Ectodermal cell (in vitro differentiated cells): Measurements from ENCODE around the gene POMGNT2.

ENCODE experiments used
- H3K27ac ChIP-seq: 2 replicates; pipeline ENCODE4 v1.7.0; 2013; ENCODE audit warnings: mild to moderate bottlenecking, low read depth, low read length; ENCODE audit not compliant: insufficient read depth, poor library complexity, severe bottlenecking
- H3K27me3 ChIP-seq: 2 replicates; pipeline ENCODE4 v1.7.0; 2013; ENCODE audit warnings: mild to moderate bottlenecking, low read length; ENCODE audit not compliant: insufficient read depth, control insufficient read depth, poor library complexity, severe bottlenecking
- H3K36me3 ChIP-seq: one replicate; pipeline ENCODE4 v1.7.0; 2013; ENCODE audit warnings: low read length; ENCODE audit not compliant: control insufficient read depth, insufficient read depth
- H3K4me1 ChIP-seq: one replicate; pipeline ENCODE4 v1.7.0; 2013; ENCODE audit warnings: low read length; ENCODE audit not compliant: control insufficient read depth, insufficient read depth
- H3K4me3 ChIP-seq: 2 replicates; pipeline ENCODE4 v1.7.0; 2013; ENCODE audit warnings: low read depth, low read length, control low read depth; ENCODE audit not compliant: insufficient read depth
- H3K9me3 ChIP-seq: 2 replicates; pipeline ENCODE4 v1.7.0; 2013; ENCODE audit warnings: mild to moderate bottlenecking, low read length, moderate library complexity; ENCODE audit not compliant: control insufficient read depth
- WGBS, 2 experiments: methylation state at CpG; one replicate each; pipeline ENCODE4 v1.1.7; 2013; ENCODE audit warnings: missing lambda C conversion rate in 2 of 2; 5-methylcytosine and 5-hydroxymethylcytosine counted together

The POMGNT2 gene

GRCh38 chr3:43104039-43104438 lies 1.8 kb downstream of the POMGNT2 start:
- peaks cover 19% of the 10 kb centered on the region for H3K27me3 ChIP-seq
- H3K4me1 ChIP-seq: peaks cover 6% of the 10 kb centered on the region
- H3K9me3 ChIP-seq: no peaks in the 10 kb centered on the region
- 50 to 67% methylated on average over 2 to 3 of the region's 3 CpGs for WGBS, 2 experiments
- H3K36me3 ChIP-seq: no peaks in the 10 kb centered on the region
- no peak overlapping the region for H3K4me3 ChIP-seq
- no peak overlapping the region for H3K27ac ChIP-seq

- peaks cover 19% of the 10 kb centered on the region for H3K27me3 ChIP-seq
- no peak overlapping the region for H3K4me3 ChIP-seq
- H3K4me1 ChIP-seq: peaks cover 6% of the 10 kb centered on the region
- H3K9me3 ChIP-seq: no peaks in the 10 kb centered on the region
- WGBS, 2 experiments: 81 to 82% methylated on average over 2 of the region's 2 CpGs
- no peaks in the 10 kb centered on the region for H3K36me3 ChIP-seq
- H3K27ac ChIP-seq: no peak overlapping the region
These were observed 3.0 kb downstream of the POMGNT2 start for GRCh38 chr3:43102773-43103480.

GRCh38 chr3:43098761-43099160 lies 7.1 kb downstream of the POMGNT2 start:
- H3K27me3 ChIP-seq: no peaks in the 10 kb centered on the region
- 90 to 96% methylated on average over 8 of the region's 8 CpGs for WGBS, 2 experiments
- peaks cover 6% of the 10 kb centered on the region for H3K4me1 ChIP-seq

GRCh38 chr3:43097400-43098080 lies 8.3 kb downstream of the POMGNT2 start:
- H3K27me3 ChIP-seq: no peaks in the 10 kb centered on the region
- no peaks in the 10 kb centered on the region for H3K36me3 ChIP-seq
- WGBS, 2 experiments: 80 to 86% methylated on average over 4 to 5 of the region's 5 CpGs
- H3K4me1 ChIP-seq: peaks cover 6% of the 10 kb centered on the region
- no peak overlapping the region for H3K4me3 ChIP-seq
- H3K27ac ChIP-seq: no peak overlapping the region
- H3K9me3 ChIP-seq: no peaks in the 10 kb centered on the region

More at GRCh38 chr3:43098761-43099160, 7.1 kb downstream of the POMGNT2 start:
- Histone ChIP-seq H3K36me3 (no peaks in the 10 kb centered on the region), H3K9me3 (no peaks in the 10 kb centered on the region), H3K27ac (no peak overlapping the region), H3K4me3 (no peak overlapping the region)

- Histone ChIP-seq H3K36me3 (no peaks in the 10 kb centered on the region), H3K9me3 (no peaks in the 10 kb centered on the region), H3K4me1 (peaks cover 6% of the 10 kb centered on the region), H3K27ac (no peak overlapping the region), H3K27me3 (no peaks in the 10 kb centered on the region), H3K4me3 (no peak overlapping the region)
- WGBS, 2 experiments: 86 to 89% methylated on average over 3 of the region's 3 CpGs
These were observed 9.1 kb downstream of the POMGNT2 start for GRCh38 chr3:43096761-43097160.

GRCh38 chr3:43095370-43095769 lies 10.5 kb downstream of the POMGNT2 start:
- Histone ChIP-seq H3K36me3 (no peaks in the 10 kb centered on the region), H3K9me3 (no peaks in the 10 kb centered on the region)
- WGBS, 2 experiments: 95 to 99% methylated on average over 5 of the region's 5 CpGs

GRCh38 chr3:43094851-43095250 lies 11.0 kb downstream of the POMGNT2 start:
- Histone ChIP-seq H3K4me1 (peaks cover 6% of the 10 kb centered on the region), H3K27ac (no peak overlapping the region), H3K4me3 (no peak overlapping the region), H3K27me3 (no peaks in the 10 kb centered on the region), H3K36me3 (no peaks in the 10 kb centered on the region), H3K9me3 (no peaks in the 10 kb centered on the region)
- WGBS, 2 experiments: 89 to 90% methylated on average over 4 of the region's 4 CpGs

More at GRCh38 chr3:43095370-43095769, 10.5 kb downstream of the POMGNT2 start:
- Histone ChIP-seq H3K27me3 (no peaks in the 10 kb centered on the region), H3K4me1 (peaks cover 6% of the 10 kb centered on the region), H3K4me3 (no peak overlapping the region), H3K27ac (no peak overlapping the region)

- Histone ChIP-seq H3K27me3 (no peaks in the 10 kb centered on the region), H3K4me3 (no peak overlapping the region), H3K9me3 (no peaks in the 10 kb centered on the region), H3K4me1 (peaks cover 6% of the 10 kb centered on the region), H3K36me3 (no peaks in the 10 kb centered on the region), H3K27ac (no peak overlapping the region)
- WGBS, 2 experiments: 87 to 88% methylated on average over 2 of the region's 2 CpGs
These were observed 11.5 kb downstream of the POMGNT2 start for GRCh38 chr3:43094381-43094780.

- WGBS, 2 experiments: 87 to 91% methylated on average over 2 of the region's 2 CpGs
- Histone ChIP-seq H3K9me3 (no peaks in the 10 kb centered on the region), H3K4me3 (no peak overlapping the region), H3K36me3 (no peaks in the 10 kb centered on the region), H3K27me3 (no peaks in the 10 kb centered on the region), H3K27ac (no peak overlapping the region), H3K4me1 (peaks cover 6% of the 10 kb centered on the region)
These were observed 11.9 kb downstream of the POMGNT2 start for GRCh38 chr3:43093974-43094373.

- peaks cover 6% of the 10 kb centered on the region for H3K4me1 ChIP-seq
- no peak overlapping the region for H3K4me3 ChIP-seq
- H3K36me3 ChIP-seq: no peaks in the 10 kb centered on the region
- 68 to 82% methylated on average over 1 of the region's 1 CpG for WGBS, 2 experiments
- no peaks in the 10 kb centered on the region for H3K27me3 ChIP-seq
- no peak overlapping the region for H3K27ac ChIP-seq
- no peaks in the 10 kb centered on the region for H3K9me3 ChIP-seq
These were observed 12.9 kb downstream of the POMGNT2 start for GRCh38 chr3:43093006-43093405.
